Measurements from ENCODE around the gene DAB2. TPM values are rescaled to one million over a fixed set of nuclear protein-coding genes. Genes with fewer than 3 reads are reported as not detected.
A peak's percentile ranks its signal among the peaks of the same experiment; 100 is the strongest.

Gene DAB2
- total RNA-seq, 1 experiment from 2014 or later = 14.1 TPM

- ATAC-seq = no peak
- Histone ChIP-seq H3K4me1 (ENCODE audit: insufficient read depth, low read length) (peaks cover 20% of the 10 kb centered on the region), H2AFZ (ENCODE audit: low read length) (no peak overlapping the region), H3K9me2 (replicated peaks; ENCODE audit: low read length) (no peaks in the 10 kb centered on the region), H3K36me3 (ENCODE audit: low read depth, low read length) (no peaks in the 10 kb centered on the region), H3K79me2 (ENCODE audit: low read length) (peaks cover 11% of the 10 kb centered on the region), H3K27ac (ENCODE audit: low read length) (no peak overlapping the region), H4K20me1 (ENCODE audit: low read length) (no peaks in the 10 kb centered on the region), H3K9ac (ENCODE audit: low read length) (no peak overlapping the region), H3K9me3 (ENCODE audit: low read length) (no peaks in the 10 kb centered on the region), H3F3A (ENCODE audit: low read length, unreplicated experiment) (no peaks in the 10 kb centered on the region), H3K27me3 (ENCODE audit: low read length) (no peaks in the 10 kb centered on the region), H3K4me3 (ENCODE audit: low read length) (no peak overlapping the region), H3K4me2 (ENCODE audit: low read length) (no peak overlapping the region)
- intact Hi-C loops (cut with micrococcal nuclease) = no loop called here
- CTCF ChIA-PET = no interaction called here
- TF ChIP-seq EZH2 (IDR thresholded peaks at IDR 0.05; ENCODE audit: low read length, unreplicated experiment) = no peak
- TF ChIP-seq CTCF (conservative IDR thresholded peaks at IDR 0.05; ENCODE audit: low read depth, low read length) = no peak
- no peak for TF ChIP-seq EZH2phosphoT487 (IDR thresholded peaks at IDR 0.05; ENCODE audit: borderline replicate concordance, low read length)
- peak; percentile 30 for DNase-seq
- no TSS peak for BruUV-seq (replicated peaks)
- POLR2A ChIA-PET (ENCODE audit: unreplicated experiment) = no interaction called here
Observed at GRCh38 chr5:39428640-39429039, 3.9 kb upstream of the DAB2 start.

DNA sequence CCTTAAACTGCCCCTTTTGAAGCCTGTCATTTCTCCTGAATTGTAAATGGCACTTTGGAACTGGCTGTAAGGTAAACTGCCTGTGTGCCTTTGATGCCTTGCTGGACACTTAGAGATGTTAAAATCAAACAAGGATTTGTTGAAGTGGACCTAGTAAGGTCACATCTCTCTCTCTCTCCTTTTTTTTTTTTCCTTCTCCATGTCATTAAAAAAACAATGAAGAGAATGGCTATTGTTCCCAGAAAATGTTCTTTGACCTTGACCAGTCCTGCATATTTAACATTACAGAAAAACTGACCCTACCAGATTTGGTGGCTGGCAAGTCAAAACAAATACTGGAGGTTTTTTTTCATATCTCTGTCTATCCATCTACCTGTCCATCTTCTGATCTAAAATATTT is 2.9 kb upstream of the DAB2 start:
- Histone ChIP-seq H3K4me3 (ENCODE audit: low read length) (no peak overlapping the region), H3K27me3 (ENCODE audit: low read length) (no peaks in the 10 kb centered on the region), H3K9me2 (replicated peaks; ENCODE audit: low read length) (no peaks in the 10 kb centered on the region), H2AFZ (ENCODE audit: low read length) (no peak overlapping the region), H3K9ac (ENCODE audit: low read length) (no peak overlapping the region), H4K20me1 (ENCODE audit: low read length) (no peaks in the 10 kb centered on the region), H3K36me3 (ENCODE audit: low read depth, low read length) (no peaks in the 10 kb centered on the region), H3F3A (ENCODE audit: low read length, unreplicated experiment) (no peaks in the 10 kb centered on the region), H3K4me2 (ENCODE audit: low read length) (no peak overlapping the region), H3K27ac (ENCODE audit: low read length) (no peak overlapping the region), H3K4me1 (ENCODE audit: insufficient read depth, low read length) (peaks cover 30% of the 10 kb centered on the region), H3K79me2 (ENCODE audit: low read length) (peaks cover 21% of the 10 kb centered on the region), H3K9me3 (ENCODE audit: low read length) (no peaks in the 10 kb centered on the region)
- DNase-seq (no peak), ATAC-seq (no peak)
- BruUV-seq (replicated peaks) = no TSS peak
- TF ChIP-seq EZH2 (IDR thresholded peaks at IDR 0.05; ENCODE audit: low read length, unreplicated experiment) (no peak), CTCF (conservative IDR thresholded peaks at IDR 0.05; ENCODE audit: low read depth, low read length) (no peak), EZH2phosphoT487 (IDR thresholded peaks at IDR 0.05; ENCODE audit: borderline replicate concordance, low read length) (no peak)
- ChIA-PET POLR2A (ENCODE audit: unreplicated experiment) (no interaction called here), CTCF (interaction anchor here (0.5 kb wide), 1 partner anchor 120 kb away, joined by 3 read pairs; no protein-coding TSS in a partner anchor)
- intact Hi-C loops (cut with micrococcal nuclease) = no loop called here

DNA sequence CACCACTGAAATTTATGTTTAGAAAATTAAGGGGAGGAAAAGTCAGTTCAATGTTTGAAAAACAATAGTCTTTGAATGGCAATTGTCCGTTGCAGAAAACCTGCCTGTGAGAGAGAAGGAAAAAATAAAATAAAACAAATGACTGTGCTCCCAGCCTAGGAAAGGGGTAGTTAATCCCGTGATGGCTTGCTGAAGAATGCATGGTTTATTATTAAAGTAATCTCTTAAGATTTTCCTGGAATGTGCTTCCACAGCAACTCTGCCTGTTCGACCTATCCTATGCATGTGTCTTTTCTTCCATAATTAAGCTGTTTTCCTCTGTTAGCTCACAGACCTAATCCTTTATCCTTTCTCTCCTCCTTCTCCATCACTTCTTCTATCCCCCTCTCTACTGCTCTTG is 2.4 kb upstream of the DAB2 start:
- H3K36me3 ChIP-seq (ENCODE audit: low read depth, low read length) = no peaks in the 10 kb centered on the region
- H3K79me2 ChIP-seq (ENCODE audit: low read length) = peaks cover 25% of the 10 kb centered on the region
- H3K4me2 ChIP-seq (ENCODE audit: low read length) = no peak overlapping the region
- H3K9me2 ChIP-seq (replicated peaks; ENCODE audit: low read length) = no peaks in the 10 kb centered on the region
- no peaks in the 10 kb centered on the region for H3K27me3 ChIP-seq (ENCODE audit: low read length)
- ChIA-PET POLR2A (ENCODE audit: unreplicated experiment) (no interaction called here), CTCF (interaction anchor here (0.5 kb wide), 1 partner anchor 120 kb away, joined by 3 read pairs; no protein-coding TSS in a partner anchor)
- TF ChIP-seq EZH2phosphoT487 (IDR thresholded peaks at IDR 0.05; ENCODE audit: borderline replicate concordance, low read length) (no peak), EZH2 (IDR thresholded peaks at IDR 0.05; ENCODE audit: low read length, unreplicated experiment) (no peak), CTCF (conservative IDR thresholded peaks at IDR 0.05; ENCODE audit: low read depth, low read length) (no peak)
- DNase-seq (no peak), ATAC-seq (no peak)
- H3K9ac ChIP-seq (ENCODE audit: low read length) = no peak overlapping the region
- H2AFZ ChIP-seq (ENCODE audit: low read length) = 0 out of 2 replicates have a peak overlapping the region, but pooled peaks have one; percentile 14
- H3K4me3 ChIP-seq (ENCODE audit: low read length) = no peak overlapping the region
- peaks cover 2% of the 10 kb centered on the region for H3F3A ChIP-seq (ENCODE audit: low read length, unreplicated experiment)
- BruUV-seq (replicated peaks) = no TSS peak
- H3K9me3 ChIP-seq (ENCODE audit: low read length) = no peaks in the 10 kb centered on the region
- H3K27ac ChIP-seq (ENCODE audit: low read length) = no peak overlapping the region
- H4K20me1 ChIP-seq (ENCODE audit: low read length) = no peaks in the 10 kb centered on the region
- intact Hi-C loops (cut with micrococcal nuclease) = no loop called here
- H3K4me1 ChIP-seq (ENCODE audit: insufficient read depth, low read length) = peaks cover 34% of the 10 kb centered on the region
